ENCODE results near the gene ACSM4. TPM values are rescaled to one million over a fixed set of nuclear protein-coding genes. Genes with fewer than 3 reads are reported as not detected.

The ACSM4 gene
- total RNA-seq, 2 experiments from 2014 or later, result not detected

DNA sequence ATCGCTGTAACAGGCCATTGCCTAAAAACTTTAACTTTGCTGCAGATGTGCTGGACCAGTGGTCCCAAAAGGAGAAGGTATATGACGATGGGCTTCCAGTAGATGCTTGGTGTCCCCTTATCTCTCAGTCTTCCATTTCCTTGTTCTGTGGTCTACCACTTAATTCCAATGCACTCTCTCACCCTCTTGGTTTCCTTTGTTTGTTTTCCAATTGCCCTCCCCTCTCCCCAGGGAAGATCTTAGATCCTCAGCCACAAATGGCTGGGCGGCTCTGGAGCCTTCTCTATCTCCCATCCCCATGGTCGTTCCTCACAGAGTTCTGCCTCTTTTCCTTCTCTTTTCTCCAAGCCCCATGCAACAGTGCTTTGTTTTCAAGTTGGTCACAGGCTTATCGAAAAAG is 584 bp downstream of the ACSM4 start:
- Mint-ChIP-seq H3K4me3 (no peak overlapping the region), H3K27me3 (peaks cover 2% of the 10 kb centered on the region), H3K4me1 (ENCODE audit: low read depth) (no peaks in the 10 kb centered on the region), H3K27ac (no peak overlapping the region), H3K9me3 (no peaks in the 10 kb centered on the region), H3K36me3 (ENCODE audit: low read depth) (no peaks in the 10 kb centered on the region)
- intact Hi-C loops (cut with micrococcal nuclease), result no loop called here
- CTCF ChIA-PET, result no interaction called here
- TF ChIP-seq, protein P1, sequence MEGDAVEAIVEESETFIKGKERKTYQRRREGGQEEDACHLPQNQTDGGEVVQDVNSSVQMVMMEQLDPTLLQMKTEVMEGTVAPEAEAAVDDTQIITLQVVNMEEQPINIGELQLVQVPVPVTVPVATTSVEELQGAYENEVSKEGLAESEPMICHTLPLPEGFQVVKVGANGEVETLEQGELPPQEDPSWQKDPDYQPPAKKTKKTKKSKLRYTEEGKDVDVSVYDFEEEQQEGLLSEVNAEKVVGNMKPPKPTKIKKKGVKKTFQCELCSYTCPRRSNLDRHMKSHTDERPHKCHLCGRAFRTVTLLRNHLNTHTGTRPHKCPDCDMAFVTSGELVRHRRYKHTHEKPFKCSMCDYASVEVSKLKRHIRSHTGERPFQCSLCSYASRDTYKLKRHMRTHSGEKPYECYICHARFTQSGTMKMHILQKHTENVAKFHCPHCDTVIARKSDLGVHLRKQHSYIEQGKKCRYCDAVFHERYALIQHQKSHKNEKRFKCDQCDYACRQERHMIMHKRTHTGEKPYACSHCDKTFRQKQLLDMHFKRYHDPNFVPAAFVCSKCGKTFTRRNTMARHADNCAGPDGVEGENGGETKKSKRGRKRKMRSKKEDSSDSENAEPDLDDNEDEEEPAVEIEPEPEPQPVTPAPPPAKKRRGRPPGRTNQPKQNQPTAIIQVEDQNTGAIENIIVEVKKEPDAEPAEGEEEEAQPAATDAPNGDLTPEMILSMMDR (IDR thresholded peaks at IDR 0.05), result no peak
- DNase-seq (no peak), ATAC-seq (no peak)
- POLR2A ChIA-PET, result no interaction called here

DNA sequence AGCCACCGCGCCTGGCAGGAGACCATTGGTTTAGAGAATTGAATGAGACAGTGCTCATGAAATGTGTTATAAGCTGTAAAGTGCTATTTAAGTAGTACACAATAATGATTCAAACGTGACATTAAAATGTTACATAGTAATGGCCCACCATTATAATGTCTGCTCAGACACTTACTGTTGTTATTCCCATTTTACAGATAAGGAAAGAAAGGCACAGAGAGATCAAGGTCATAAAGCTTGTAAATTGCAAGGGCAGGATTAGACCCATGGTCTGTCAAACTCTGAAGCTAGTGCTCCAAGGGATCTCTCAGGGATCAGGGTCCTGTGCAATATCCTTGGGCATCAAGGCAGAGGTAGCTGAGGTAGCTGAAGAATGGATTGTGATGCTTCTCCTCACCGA is 6.2 kb downstream of the ACSM4 start:
- Mint-ChIP-seq H3K27ac (no peak overlapping the region), H3K9me3 (no peaks in the 10 kb centered on the region), H3K36me3 (ENCODE audit: low read depth) (no peaks in the 10 kb centered on the region), H3K4me1 (ENCODE audit: low read depth) (no peaks in the 10 kb centered on the region), H3K4me3 (no peak overlapping the region), H3K27me3 (no peaks in the 10 kb centered on the region)
- DNase-seq, result no peak
- TF ChIP-seq, protein P1 (IDR thresholded peaks at IDR 0.05), result no peak
- ATAC-seq, result no peak
- ChIA-PET CTCF (interaction anchor here (1.5 kb wide), 1 partner anchor 12 kb away, joined by 3 read pairs; no protein-coding TSS in a partner anchor), POLR2A (no interaction called here)
- intact Hi-C loops (cut with micrococcal nuclease), result no loop called here

DNA sequence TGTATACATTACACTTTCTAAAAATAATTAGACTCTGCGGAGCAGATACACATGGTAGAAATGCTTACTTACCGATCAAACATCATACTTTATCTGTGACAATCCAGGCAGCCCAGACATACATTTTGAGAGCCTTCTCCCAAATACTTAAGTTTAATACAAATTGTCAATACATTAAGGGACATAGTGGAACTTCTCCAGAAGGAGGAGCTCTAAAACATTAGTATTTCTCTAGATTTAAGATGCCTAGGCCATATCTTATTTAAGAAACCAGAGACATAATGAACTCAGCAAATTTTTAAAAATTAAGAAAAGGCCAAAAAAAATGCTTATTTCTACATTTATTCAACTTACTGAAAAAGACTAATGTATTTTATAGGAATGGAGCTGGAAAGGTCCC is 16.1 kb downstream of the ACSM4 start:
- Mint-ChIP-seq H3K9me3 (no peaks in the 10 kb centered on the region), H3K27ac (no peak overlapping the region), H3K27me3 (no peaks in the 10 kb centered on the region), H3K36me3 (ENCODE audit: low read depth) (no peaks in the 10 kb centered on the region), H3K4me3 (no peak overlapping the region), H3K4me1 (ENCODE audit: low read depth) (no peaks in the 10 kb centered on the region)
- intact Hi-C loops (cut with micrococcal nuclease), result no loop called here
- no peak for ATAC-seq
- TF ChIP-seq, protein P1 (IDR thresholded peaks at IDR 0.05), result no peak
- ChIA-PET CTCF (interaction anchor here (0.8 kb wide), 1 partner anchor 141 kb away, joined by 3 read pairs; no protein-coding TSS in a partner anchor), POLR2A (no interaction called here)
- DNase-seq, result no peak

DNA sequence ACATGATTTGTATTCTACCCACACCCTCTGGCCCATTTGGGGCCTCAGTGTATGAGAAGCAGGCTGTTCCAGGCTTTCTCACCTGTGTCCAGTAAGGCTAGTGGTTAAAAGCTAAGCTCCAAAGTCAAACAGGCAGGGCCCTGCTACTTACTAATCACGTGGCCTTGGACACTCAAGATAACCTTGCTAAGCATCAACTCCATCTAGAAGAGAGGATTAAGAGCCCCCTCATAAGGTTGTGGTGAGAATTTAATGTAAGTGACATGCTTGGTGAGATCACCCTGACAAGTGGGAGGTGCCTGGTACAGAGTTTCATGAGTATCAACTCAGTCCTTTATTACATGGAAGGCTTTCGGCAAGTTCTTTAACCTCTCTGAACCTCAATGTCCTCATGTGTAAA is 17.8 kb downstream of the ACSM4 start:
- intact Hi-C loops (cut with micrococcal nuclease), result no loop called here
- ChIA-PET CTCF (interaction anchor here (1.0 kb wide), 1 partner anchor 11 kb away, joined by 3 read pairs; no protein-coding TSS in a partner anchor), POLR2A (no interaction called here)
- no peak overlapping the region for H3K4me3 Mint-ChIP-seq
- DNase-seq, result no peak
- no peaks in the 10 kb centered on the region for H3K9me3 Mint-ChIP-seq
- H3K4me1 Mint-ChIP-seq (ENCODE audit: low read depth), result no peaks in the 10 kb centered on the region
- H3K27me3 Mint-ChIP-seq, result no peaks in the 10 kb centered on the region
- TF ChIP-seq, protein P1 (IDR thresholded peaks at IDR 0.05), result no peak
- no peak overlapping the region for H3K27ac Mint-ChIP-seq
- no peak for ATAC-seq
- no peaks in the 10 kb centered on the region for H3K36me3 Mint-ChIP-seq (ENCODE audit: low read depth)

DNA sequence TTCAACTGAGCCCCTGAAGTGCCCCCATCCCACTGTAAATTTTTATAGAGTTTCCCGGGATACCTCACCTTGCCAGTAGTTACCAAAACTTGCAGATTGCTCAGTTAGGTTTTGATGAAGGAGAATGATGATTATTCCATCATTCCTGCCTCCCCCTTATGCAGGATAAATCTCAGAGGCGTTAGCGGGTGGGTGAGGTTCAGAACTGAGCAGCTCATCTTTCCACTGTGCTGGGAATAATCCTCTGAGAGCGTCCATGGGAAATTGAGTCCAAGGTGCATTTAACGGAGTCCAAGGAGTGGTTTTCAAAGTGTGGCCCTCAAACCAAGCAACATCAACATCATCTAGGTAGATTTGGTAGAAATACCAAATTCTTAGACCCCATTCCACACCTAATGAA is 18.7 kb downstream of the ACSM4 start:
- POLR2A ChIA-PET, result no interaction called here
- TF ChIP-seq, protein P1 (IDR thresholded peaks at IDR 0.05), result no peak
- Mint-ChIP-seq H3K27ac (no peak overlapping the region), H3K4me1 (ENCODE audit: low read depth) (no peaks in the 10 kb centered on the region), H3K36me3 (ENCODE audit: low read depth) (no peaks in the 10 kb centered on the region), H3K9me3 (no peaks in the 10 kb centered on the region), H3K4me3 (no peak overlapping the region), H3K27me3 (no peaks in the 10 kb centered on the region)
- CTCF ChIA-PET, result interaction anchor here (1.0 kb wide), 1 partner anchor 12 kb away, joined by 3 read pairs; no protein-coding TSS in a partner anchor
- DNase-seq (no peak), ATAC-seq (no peak)
- intact Hi-C loops (cut with micrococcal nuclease), result no loop called here
